AML-193 (cell line): Measurements from ENCODE around the gene JKAMP.
A peak's percentile ranks its signal among the peaks of the same experiment; 100 is the strongest.
"Not testable (repeated sequence)": the region's sequence is repeated elsewhere in the genome, so short reads cannot be mapped to it uniquely, and the experiment has no call there.

ENCODE experiments used
- DNase-seq, 2 experiments: peaks; one replicate each; lab custom pipeline; 2025; lab: John Stamatoyannopoulos, UW

JKAMP gene

GRCh38 chr14:59483819-59484638 is at the start of gene JKAMP, which contains the start of gene L3HYPDH:
Gene JKAMP, plus strand, starts transcription at chr14:59484517. Its CDS starts 73 bp downstream, at chr14:59484590.
Gene L3HYPDH, minus strand, starts transcription at chr14:59484408. Its CDS starts 92 bp downstream, at chr14:59484316.
- DNase-seq = peak; percentile 82 to 88

DNA sequence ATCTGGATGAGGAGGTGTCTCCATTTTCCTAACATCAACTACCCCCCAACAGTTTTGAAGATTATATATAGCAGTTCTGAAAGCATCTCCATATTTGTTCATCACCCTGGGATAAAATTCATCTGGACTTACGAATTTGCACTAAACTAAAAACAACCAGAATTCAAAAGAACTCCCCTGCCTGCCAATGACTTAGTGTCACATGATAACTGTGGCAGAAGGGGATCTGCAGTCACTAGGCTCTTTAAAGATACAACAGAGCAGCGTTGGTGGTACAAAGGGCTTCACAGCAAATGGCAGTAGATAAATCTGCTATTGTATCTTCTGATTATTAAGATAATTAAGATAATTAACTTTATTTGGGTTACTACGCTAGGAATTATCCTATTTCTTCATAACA is 49.2 kb upstream of the JKAMP start:
- DNase-seq = no peak

- peak; percentile 69 to 72 for DNase-seq
Observed at GRCh38 chr14:59435987-59436386, 48.3 kb upstream of the JKAMP start.

DNA sequence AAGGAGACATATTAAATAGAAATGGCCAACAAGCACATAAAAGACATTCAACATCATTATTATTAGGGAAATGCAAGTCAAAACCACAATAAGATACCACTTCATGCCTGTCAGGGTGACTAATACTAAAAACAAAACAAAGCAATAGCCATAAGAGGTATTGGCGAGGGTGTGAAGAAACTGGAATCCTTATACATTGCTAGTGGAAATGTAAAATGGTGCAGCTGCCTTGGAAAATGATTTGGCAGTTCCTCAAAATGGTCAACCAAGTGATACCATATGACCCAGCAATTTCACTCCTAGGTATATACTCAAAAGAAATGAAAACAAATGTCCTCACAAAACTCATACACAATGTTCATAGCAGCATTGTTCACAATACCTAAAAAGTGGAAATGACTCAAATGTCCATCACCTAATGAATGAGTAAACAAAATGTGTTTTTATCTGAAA is 46.1 kb upstream of the JKAMP start:
- peak in 1 of 2 experiments; percentile 22 for DNase-seq

DNA sequence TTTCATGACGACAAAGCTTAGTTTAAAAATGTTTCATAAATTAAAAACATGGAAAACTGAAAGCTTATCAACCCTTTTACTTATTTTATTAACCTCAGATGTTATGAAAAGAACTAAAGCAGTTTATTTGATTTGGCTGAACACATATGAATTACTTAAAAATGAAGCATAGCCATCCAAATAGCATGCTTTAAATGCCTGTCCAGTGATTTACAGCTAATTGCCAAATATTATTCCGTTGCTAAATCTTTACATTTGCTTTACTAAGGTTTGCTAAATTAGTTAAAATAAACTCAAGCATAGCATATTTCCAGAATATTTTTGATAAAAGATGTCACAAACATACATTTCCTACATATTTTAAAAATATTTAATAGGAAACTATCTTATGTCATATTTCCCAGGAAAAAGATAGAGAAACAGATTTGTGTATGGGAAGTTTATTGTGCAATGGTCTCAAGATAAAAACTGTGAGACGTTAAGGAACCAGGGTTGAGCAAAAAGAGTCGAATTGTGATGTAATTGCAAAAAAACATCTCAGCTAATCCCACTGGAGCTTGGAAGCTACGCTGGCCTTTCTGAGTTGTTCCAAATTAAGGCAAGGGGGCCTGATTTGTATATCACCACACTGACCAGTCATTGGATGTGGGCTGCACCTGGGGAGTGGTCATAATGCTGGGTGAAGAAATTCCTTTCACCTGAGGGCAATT is 44.9 kb upstream of the JKAMP start:
- DNase-seq = no peak

GRCh38 chr14:59448673-59449072 is 35.6 kb upstream of the JKAMP start:
- DNase-seq = not testable (repeated sequence)

- DNase-seq = no peak
Observed at GRCh38 chr14:59450716-59451115, 33.6 kb upstream of the JKAMP start.

DNA sequence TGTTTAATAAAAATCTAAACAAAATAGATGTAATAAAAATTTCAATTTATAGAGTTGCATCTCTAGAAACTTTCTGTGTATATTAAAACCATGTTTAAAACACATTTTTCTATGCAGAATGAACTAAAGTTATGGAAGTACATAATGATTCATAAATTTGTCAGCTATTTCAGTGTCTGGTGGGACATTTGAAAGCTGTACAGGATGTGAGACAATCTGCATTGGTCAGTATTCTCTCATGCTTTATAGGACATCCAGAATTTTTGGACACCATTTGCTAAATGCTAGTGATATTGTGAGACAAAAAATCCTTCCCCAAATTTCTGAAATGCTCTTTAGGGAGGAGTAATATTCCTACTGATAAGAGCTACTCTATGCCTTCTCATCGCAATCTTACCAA is 32.5 kb upstream of the JKAMP start:
- DNase-seq = no peak

DNA sequence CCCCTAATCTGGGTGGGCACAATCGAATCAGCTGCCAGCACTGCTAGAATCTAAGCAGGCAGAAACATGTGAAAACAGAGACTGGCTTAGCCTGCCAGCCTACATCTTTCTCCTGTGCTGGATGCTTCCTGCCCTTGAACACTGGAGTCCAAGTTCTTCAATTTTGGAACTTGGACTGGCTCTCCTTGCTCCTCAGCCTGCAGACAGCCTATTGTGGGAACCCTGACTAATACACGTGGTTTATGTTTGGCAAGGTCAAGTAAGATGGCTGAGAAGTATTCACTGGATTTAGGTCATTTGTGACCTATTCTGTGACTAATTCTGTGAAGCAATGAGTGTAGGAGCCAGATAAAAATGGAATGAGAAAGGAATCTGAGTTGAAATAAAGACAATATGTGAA is 30.2 kb upstream of the JKAMP start:
- DNase-seq = no peak

DNA sequence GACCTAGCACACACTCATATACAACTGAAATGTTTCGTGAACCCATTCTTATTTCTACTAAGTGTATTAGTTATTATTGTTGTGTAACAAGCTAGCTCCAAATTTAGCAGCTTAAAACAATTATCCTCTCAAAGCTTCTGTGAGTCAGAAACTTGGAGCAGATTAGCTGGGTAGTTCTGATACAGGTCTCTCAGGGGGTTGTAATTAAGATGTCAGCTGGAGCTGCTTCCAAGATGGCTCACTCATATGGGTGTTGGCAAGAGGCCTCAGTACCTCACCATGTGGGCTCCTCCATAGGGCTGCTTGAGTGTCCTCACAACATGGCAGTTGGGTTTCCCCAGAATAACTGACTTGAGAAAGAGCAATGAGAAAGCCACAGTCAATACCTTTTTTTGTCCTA is 28.9 kb upstream of the JKAMP start:
- DNase-seq = no peak

DNA sequence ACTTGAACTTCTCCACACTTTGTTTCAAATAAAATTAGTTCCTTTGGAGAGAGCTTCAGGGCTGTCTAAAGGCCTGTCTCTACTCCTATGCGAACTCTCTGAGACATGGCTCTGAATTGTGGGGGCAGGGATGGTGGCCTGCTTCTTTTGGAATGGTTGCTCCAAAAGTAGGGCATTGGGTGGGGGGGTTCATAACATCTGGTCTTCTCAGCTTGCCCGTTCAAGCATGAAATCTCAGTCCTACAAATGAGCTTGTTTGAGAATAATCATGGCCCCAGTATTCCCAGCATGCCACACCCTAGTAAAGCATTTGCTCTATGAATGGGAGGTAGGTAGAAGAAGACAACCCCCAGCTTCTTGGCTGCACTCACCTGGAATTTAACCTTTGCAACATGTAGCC is 25.8 kb upstream of the JKAMP start:
- no peak for DNase-seq

- no peak for DNase-seq
Observed at GRCh38 chr14:59460378-59460777, 23.9 kb upstream of the JKAMP start.

- no peak for DNase-seq
Observed at GRCh38 chr14:59461891-59462290, 22.4 kb upstream of the JKAMP start.

GRCh38 chr14:59463787-59464485 is 20.4 kb upstream of the JKAMP start:
- no peak for DNase-seq

- peak in 1 of 2 experiments; percentile 46 for DNase-seq
Observed at GRCh38 chr14:59464486-59465315, 19.6 kb upstream of the JKAMP start.

GRCh38 chr14:59465316-59466135 is 18.8 kb upstream of the JKAMP start, which contains the start of gene GPR135:
Gene GPR135, minus strand, starts transcription at chr14:59465380. Its CDS starts 154 bp downstream, at chr14:59465226.
- DNase-seq = no peak

DNA sequence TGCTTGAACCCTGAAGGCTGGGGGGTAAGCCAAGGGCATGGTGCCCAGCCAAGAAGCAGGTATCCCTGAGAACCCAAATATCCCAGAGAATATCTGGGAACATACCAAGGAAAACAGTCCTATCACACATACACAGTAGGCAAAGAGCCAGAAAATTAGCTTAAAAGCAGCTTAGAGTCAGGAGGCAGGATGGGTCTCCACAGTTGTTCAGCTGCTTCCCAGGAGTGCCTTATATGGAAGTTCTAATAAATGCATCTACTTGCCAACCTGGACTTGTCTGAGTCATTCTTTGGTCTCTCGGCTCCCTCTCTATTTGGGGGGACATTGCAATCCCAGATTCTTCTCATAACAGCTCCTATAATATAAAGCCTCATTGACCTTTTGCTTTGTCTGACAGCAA is 10.1 kb upstream of the JKAMP start:
- DNase-seq = no peak

- DNase-seq = no peak
Observed at GRCh38 chr14:59475709-59476108, 8.6 kb upstream of the JKAMP start.

- no peak for DNase-seq
Observed at GRCh38 chr14:59478540-59478939, 5.8 kb upstream of the JKAMP start.

DNA sequence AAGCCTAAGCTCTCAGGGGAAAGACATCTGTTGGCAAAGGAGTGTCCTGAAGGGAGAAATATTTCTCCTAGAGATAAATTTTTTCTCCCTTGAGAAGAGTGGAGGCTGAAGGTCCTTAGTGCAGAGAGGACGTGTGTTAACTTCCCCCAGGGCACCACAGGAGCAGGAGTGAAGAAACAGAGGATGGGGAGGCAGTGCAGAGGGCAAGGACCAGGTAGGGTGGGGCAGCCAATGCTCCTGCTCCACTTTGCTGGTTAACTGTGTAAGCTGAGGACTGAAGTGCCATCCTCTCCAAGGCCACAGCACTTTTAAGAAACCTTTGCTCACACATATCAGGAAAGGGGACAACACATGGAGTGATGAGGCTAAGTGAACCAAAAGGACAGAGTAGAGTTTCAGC is 4.2 kb upstream of the JKAMP start:
- DNase-seq = no peak

DNA sequence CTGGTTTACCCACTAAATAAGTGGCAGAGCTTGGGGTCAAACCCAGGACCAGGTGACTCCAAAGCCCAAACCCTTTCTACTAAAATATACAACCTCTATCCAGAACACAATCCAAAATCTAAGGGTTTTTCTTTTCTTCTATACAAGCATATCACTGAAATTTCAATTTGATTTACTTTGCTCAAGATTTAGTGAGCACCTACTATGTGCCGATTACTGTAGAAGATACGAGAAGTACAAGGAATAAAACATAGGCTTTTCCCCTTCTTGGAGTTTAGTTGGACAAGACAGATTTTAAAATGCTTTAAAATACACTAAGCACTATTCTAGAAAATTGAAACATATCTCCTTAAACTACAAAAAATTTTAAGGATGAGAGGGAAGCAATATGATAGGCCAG is 2.9 kb upstream of the JKAMP start:
- no peak for DNase-seq
